Left lung (tissue), 10 donors: ENCODE data around the gene RNU6-7. TPM values are rescaled to one million over a fixed set of nuclear protein-coding genes. Genes with fewer than 3 reads are reported as not detected.
A peak's percentile ranks its signal among the peaks of the same experiment; 100 is the strongest.

Source experiments
- ATAC-seq: fragments of 200-7000 bp; cut with Tn5 transposase; one replicate; pipeline ENCODE4 v1.9.1; 2020; ENCODE audit warnings: moderate library complexity
- DNase-seq, 4 donors: peaks; one replicate each; pipeline ENCODE4 v3.0.0-alpha.2; 2013 to 2020
- H3K27ac ChIP-seq, 2 donors: fragments of 200-600 bp; sonication (generic) in 1 of 2; one replicate each; pipeline versions ENCODE4 v1.5.0 to v1.8.0; 2020 to 2021
- H3K27me3 ChIP-seq, 2 donors: fragments of 200-600 bp; sonication (generic) in 1 of 2; one replicate each; pipeline versions ENCODE4 v1.5.0 to v1.8.0; 2020 to 2021
- H3K36me3 ChIP-seq, 2 donors: fragments of 200-600 bp; sonication (generic) in 1 of 2; one replicate each; pipeline versions ENCODE4 v1.5.0 to v1.8.0; 2020 to 2021
- H3K4me1 ChIP-seq, 2 donors: fragments of 200-600 bp; one replicate each; pipeline ENCODE4 v1.8.0; 2021
- H3K4me3 ChIP-seq, 2 donors: fragments of 200-600 bp; sonication (generic) in 1 of 2; one replicate each; pipeline versions ENCODE4 v1.5.0 to v1.8.0; 2020 to 2021; ENCODE audit warnings: mild to moderate bottlenecking in 1 of 2
- H3K9me3 ChIP-seq, 2 donors: fragments of 200-600 bp; sonication (generic) in 1 of 2; one replicate each; pipeline versions ENCODE4 v1.5.0 to v1.8.0; 2020 to 2021
- CTCF ChIP-seq, 2 donors: fragments of 200-600 bp; sonication (generic) in 1 of 2; IDR thresholded peaks; one replicate each; pipeline versions ENCODE4 v1.5.0 to v1.8.0; 2021; ENCODE audit warnings: antibody characterized with exemption in 2 of 2
- intact Hi-C, 2 donors: fragments of 100-400 bp; cut with DNase I; formaldehyde crosslinking; loops; one replicate each; pipeline versions ENCODE4 v1.11.2 to v1.14.2; 2022
- polyA plus RNA-seq, 6 donors: library from polyadenylated mRNA; unstranded; fragments of 120-200 nt; gene quantifications; one replicate each; pipeline ENCODE4 v1.2.1, GENCODE V29; 2013; ENCODE audit not compliant: insufficient read length in 6 of 6
- total RNA-seq, 2 donors: library from RNA; stranded (reverse); fragmentation: NEBNext Ultra II Directional; extraction: Animal tissue kit (Norgen Biotek cat#: 25700); gene quantifications; one replicate each; pipeline ENCODE4 v1.2.1, GENCODE V29; 2021
- donor health status: DM: no; HTN: yes; CAD: no.
- donor health status: DM: no; HTN: no; CAD: no.

Gene RNU6-7
- total and polyA plus RNA-seq, 8 donors: not detected

DNA sequence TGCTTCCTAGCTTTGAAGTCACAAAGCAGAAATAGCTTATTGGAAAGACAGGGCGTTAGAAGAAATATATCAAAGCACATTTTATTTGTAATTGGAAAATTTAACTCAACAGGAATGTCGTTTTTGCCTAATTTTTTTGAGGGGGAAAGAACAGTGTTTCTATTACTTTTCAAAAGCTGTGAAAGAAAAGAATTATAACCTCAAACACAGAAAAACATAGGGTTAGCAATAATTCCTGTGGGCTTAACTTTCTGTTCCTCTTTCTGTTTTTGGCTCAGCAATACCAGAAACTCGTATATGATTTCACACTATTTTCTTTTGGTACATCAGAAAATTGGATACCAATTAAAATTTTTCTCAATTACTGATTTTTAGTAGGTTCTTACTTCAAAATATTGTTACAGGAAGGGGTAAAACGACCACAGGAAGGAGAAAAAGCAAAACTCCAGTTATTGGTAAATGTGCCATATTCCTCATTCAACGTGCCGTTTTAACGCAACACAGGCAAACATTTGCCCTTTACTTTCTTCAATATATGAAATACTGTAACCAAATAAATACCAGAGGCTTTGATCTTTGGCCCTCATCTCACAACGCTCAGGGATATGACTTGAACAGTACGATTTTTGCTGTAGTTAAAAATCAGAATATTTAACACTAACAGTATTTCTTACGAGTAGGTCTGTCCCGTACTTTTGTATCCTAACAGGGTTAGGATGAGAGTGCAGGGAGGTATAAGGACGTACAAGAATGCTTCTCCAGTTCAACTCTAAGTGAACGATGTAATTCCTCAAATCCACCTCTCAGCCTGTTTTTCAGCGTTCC is 1.3 kb upstream of the RNU6-7 start:
- intact Hi-C loops: no loop called here

GRCh38 chr14:32201193-32201815 is 541 bp upstream of the RNU6-7 start:
- no peak for TF ChIP-seq CTCF (IDR thresholded peaks at IDR 0.05)
- Histone ChIP-seq H3K27me3 (peaks cover 0 to 23% of the 10 kb centered on the region in 2 donors), H3K4me3 (peak overlapping the region; percentile 60 to 61), H3K27ac (peak overlapping the region; percentile 80 to 88), H3K4me1 (peaks cover 9 to 31% of the 10 kb centered on the region in 2 donors), H3K36me3 (no peaks in the 10 kb centered on the region), H3K9me3 (no peaks in the 10 kb centered on the region)
- intact Hi-C loops: no loop called here
- ATAC-seq (peak; percentile 83), DNase-seq (peak; percentile 87 to 94 (median 92))

More for the DNA sequence above, 1.3 kb upstream of the RNU6-7 start:
- DNase-seq (no peak), ATAC-seq (no peak)
- TF ChIP-seq CTCF (IDR thresholded peaks at IDR 0.05): no peak
- peak overlapping the region in 1 of 2 donors; percentile 80 for H3K27ac ChIP-seq
- no peaks in the 10 kb centered on the region for H3K9me3 ChIP-seq
- peaks cover 9 to 31% of the 10 kb centered on the region in 2 donors for H3K4me1 ChIP-seq
- H3K27me3 ChIP-seq: peaks cover 0 to 23% of the 10 kb centered on the region in 2 donors
- peak overlapping the region; percentile 60 to 61 for H3K4me3 ChIP-seq
- no peaks in the 10 kb centered on the region for H3K36me3 ChIP-seq

DNA sequence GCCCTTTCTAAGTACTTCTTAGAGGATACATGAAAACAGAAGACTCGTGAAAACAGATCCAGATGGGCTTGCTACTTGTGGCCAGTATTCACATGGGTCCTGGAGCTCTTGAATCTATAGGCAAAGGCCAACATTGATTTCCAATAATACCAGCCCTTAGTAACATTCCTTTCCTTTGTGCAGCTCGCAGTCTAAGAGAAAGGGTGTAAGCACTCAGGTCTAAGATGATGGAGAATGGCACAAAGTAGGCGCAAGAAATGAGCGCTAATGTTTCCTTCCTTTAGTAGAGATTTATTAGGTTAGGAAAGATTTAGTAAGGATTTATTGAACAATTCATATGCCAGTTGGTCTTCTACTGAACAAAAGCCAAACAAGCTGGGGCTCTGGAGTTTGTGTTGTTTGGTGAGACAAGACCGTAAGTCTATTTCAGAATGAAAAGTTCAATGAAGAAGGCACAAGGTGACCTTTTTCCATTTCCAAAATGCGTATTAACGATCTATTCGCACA is 699 bp downstream of the RNU6-7 start:
- no peak for TF ChIP-seq CTCF (IDR thresholded peaks at IDR 0.05)
- peak in 2 of 4 donors; percentile 35 to 57 for DNase-seq
- H3K27me3 ChIP-seq: peaks cover 0 to 23% of the 10 kb centered on the region in 2 donors
- peak overlapping the region; percentile 80 to 88 for H3K27ac ChIP-seq
- intact Hi-C loops: no loop called here
- peaks cover 9 to 31% of the 10 kb centered on the region in 2 donors for H3K4me1 ChIP-seq
- no peaks in the 10 kb centered on the region for H3K9me3 ChIP-seq
- peak overlapping the region; percentile 60 to 61 for H3K4me3 ChIP-seq
- no peaks in the 10 kb centered on the region for H3K36me3 ChIP-seq
- peak; percentile 3 for ATAC-seq

DNA sequence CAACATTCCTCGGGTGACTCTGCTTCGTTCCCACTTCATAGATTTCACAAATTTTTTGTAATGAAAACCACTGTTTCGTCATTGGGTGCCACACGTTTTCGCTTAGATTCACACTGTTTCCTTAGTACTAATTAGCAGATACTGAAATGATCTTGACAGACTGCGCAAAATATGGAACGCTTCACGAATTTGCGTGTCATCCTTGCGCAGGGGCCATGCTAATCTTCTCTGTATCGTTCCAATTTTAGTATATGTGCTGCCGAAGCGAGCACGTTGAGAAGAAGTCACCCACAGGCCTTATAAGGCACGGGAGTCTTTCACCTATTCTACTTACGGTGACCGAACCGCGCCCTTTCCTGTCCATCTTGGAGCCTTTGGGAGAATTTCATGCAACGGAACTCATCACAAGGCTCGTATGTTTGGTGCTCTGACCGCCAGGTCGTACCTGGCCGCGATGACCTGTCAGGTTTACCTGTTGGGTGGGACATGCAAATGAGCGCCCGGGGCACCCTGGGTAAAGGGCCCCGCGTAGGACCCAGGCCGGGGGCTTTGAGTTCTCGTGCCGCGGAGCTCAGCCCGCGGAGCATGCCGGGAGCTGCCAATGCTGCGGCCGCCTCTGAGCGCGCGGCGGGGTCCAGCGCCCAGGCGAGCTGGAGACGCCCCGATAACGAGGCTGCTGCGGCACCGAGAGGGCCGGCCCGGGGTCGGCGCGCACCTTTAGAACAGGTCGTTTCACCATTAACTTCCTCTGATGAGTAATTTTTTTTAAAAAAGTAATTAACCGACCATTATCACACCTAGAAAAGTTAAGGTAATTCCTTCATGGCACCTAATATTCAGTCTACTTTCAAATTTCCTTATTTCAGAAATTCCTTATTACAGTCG is 1.4 kb downstream of the RNU6-7 start, which contains the start of gene RNU6-8:
Gene RNU6-8 (minus strand): TSS at position 272 of the 885 bp plus-strand sequence.
- Histone ChIP-seq H3K27ac (peak within 1 kb of the TSS; percentile 80 to 88), H3K9me3 (no peaks in the 10 kb centered on the region), H3K4me3 (peak within 1 kb of the TSS; percentile 60 to 61), H3K36me3 (no peaks in the 10 kb centered on the region), H3K4me1 (peaks cover 9 to 31% of the 10 kb centered on the region in 2 donors), H3K27me3 (peaks cover 0 to 23% of the 10 kb centered on the region in 2 donors)
- DNase-seq: peak; percentile 87 to 96 (median 92)
- no peak for TF ChIP-seq CTCF (IDR thresholded peaks at IDR 0.05)
- peak; percentile 94 for ATAC-seq
- intact Hi-C loops: no loop called here
